Stomach (tissue), 4 donors: ENCODE measurements around the gene LRIG1.

Experiments
- CTCF ChIP-seq, 7 experiments: fragments of 450-650 bp in 4 of 7; fragments of 200-600 bp in 3 of 7; sonication (generic) in 3 of 7; IDR thresholded peaks; one replicate each; pipeline ENCODE4 v1.5.1; 2016 to 2019; ENCODE audit warnings: antibody characterized with exemption in 7 of 7, control low read depth in 2 of 7, mild to moderate bottlenecking in 1 of 7
- EP300 ChIP-seq: sonication (generic); formaldehyde crosslinking; IDR thresholded peaks from one replicate; pipeline ENCODE4 v1.6.1; 2017; ENCODE audit warnings: antibody characterized with exemption
- POLR2A ChIP-seq, 4 donors: fragments of 450-650 bp; IDR thresholded peaks; one replicate each; pipeline ENCODE4 v1.6.1; 2016; ENCODE audit warnings: antibody characterized with exemption in 4 of 4, control low read depth in 2 of 4, mild to moderate bottlenecking in 1 of 4, moderate library complexity in 1 of 4
- POLR2AphosphoS5 ChIP-seq, 3 donors: sonication (generic); formaldehyde crosslinking; IDR thresholded peaks; one replicate each; pipeline ENCODE4 v1.6.1; 2016; ENCODE audit warnings: antibody characterized with exemption in 3 of 3

GRCh38 chr3:66518644-66519043, 17.8 kb upstream of the LRIG1 start:
- TF ChIP-seq POLR2A (IDR thresholded peaks at IDR 0.05) (no peak), CTCF (IDR thresholded peaks at IDR 0.05) (no peak), EP300 (no peak), POLR2AphosphoS5 (IDR thresholded peaks at IDR 0.05) (no peak)
